CD14-positive monocyte (primary cell): ENCODE results near the gene RTL10. TPM values are rescaled to one million over a fixed set of nuclear protein-coding genes. Genes with fewer than 3 reads are reported as not detected.
"Not testable (repeated sequence)": the region's sequence is repeated elsewhere in the genome, so short reads cannot be mapped to it uniquely, and the experiment has no call there.

Experiments
- DNase-seq, 3 donors: peaks; one replicate each; pipeline ENCODE4 v3.0.0-alpha.2; 2011 to 2022
- H2AFZ ChIP-seq: 2 replicates; pipeline ENCODE4 v1.6.0; 2012; ENCODE audit warnings: mild to moderate bottlenecking, low read depth, low read length, inconsistent platforms; ENCODE audit not compliant: insufficient read depth, poor library complexity, severe bottlenecking
- H3K27ac ChIP-seq, 2 donors: 1 replicate in 1 of 2; 2 replicates in 1 of 2; pipeline ENCODE4 v1.5.1; 2012 to 2013; ENCODE audit warnings: low read length in 2 of 2, control low read depth in 1 of 2, inconsistent platforms in 1 of 2, low read depth in 1 of 2, mild to moderate bottlenecking in 1 of 2
- H3K27me3 ChIP-seq, 2 donors: one replicate each; pipeline versions ENCODE4 v1.6.0 to v1.6.1; 2011 to 2013; ENCODE audit warnings: low read length in 2 of 2; ENCODE audit not compliant: control insufficient read depth in 2 of 2, insufficient read depth in 2 of 2
- H3K36me3 ChIP-seq, 2 donors: replicated peaks in 1 of 2; 1 replicate in 1 of 2; 2 replicates in 1 of 2; pipeline versions ENCODE4 v1.5.1 to v1.6.1; 2012 to 2013; ENCODE audit warnings: low read length in 2 of 2, control low read depth in 1 of 2, inconsistent platforms in 1 of 2, mild to moderate bottlenecking in 1 of 2; ENCODE audit not compliant: insufficient read depth in 2 of 2, control insufficient read depth in 1 of 2
- H3K4me1 ChIP-seq, 2 donors: 1 replicate in 1 of 2; 2 replicates in 1 of 2; pipeline versions ENCODE4 v1.5.1 to v1.6.1; 2012 to 2013; ENCODE audit warnings: low read length in 2 of 2, control low read depth in 1 of 2, inconsistent platforms in 1 of 2, mild to moderate bottlenecking in 1 of 2, moderate library complexity in 1 of 2; ENCODE audit not compliant: insufficient read depth in 2 of 2, control insufficient read depth in 1 of 2
- H3K4me2 ChIP-seq: replicated peaks from 2 replicates; pipeline ENCODE3; 2012; ENCODE audit warnings: low read length, moderate library complexity, mild to moderate bottlenecking; ENCODE audit not compliant: poor library complexity, severe bottlenecking; ENCODE audit errors: extremely low read depth
- H3K4me3 ChIP-seq, 3 experiments: fragments of 200-600 bp in 1 of 3; sonication (generic) in 1 of 3; replicated peaks in 1 of 3; 1 replicate in 2 of 3; 2 replicates in 1 of 3; pipeline ENCODE4 v1.5.1; 2011 to 2013; ENCODE audit warnings: low read length in 3 of 3, mild to moderate bottlenecking in 3 of 3, control low read depth in 2 of 3, low read depth in 2 of 3, inconsistent platforms in 1 of 3, moderate library complexity in 1 of 3
- H3K79me2 ChIP-seq: 2 replicates; pipeline ENCODE4 v1.6.0; 2012; ENCODE audit warnings: mild to moderate bottlenecking, control low read depth, inconsistent platforms, low read length, moderate library complexity; ENCODE audit not compliant: insufficient read depth
- H3K9ac ChIP-seq: 2 replicates; pipeline ENCODE4 v1.6.0; 2017; ENCODE audit warnings: low read length, mild to moderate bottlenecking; ENCODE audit not compliant: insufficient read depth, poor library complexity, severe bottlenecking
- H3K9me3 ChIP-seq, 2 donors: replicated peaks in 1 of 2; 1 replicate in 1 of 2; 2 replicates in 1 of 2; pipeline versions ENCODE4 v1.5.1 to v1.6.1; 2012 to 2013; ENCODE audit warnings: low read length in 2 of 2, control low read depth in 1 of 2; ENCODE audit not compliant: control insufficient read depth in 1 of 2, insufficient read depth in 1 of 2
- H4K20me1 ChIP-seq: 2 replicates; pipeline ENCODE4 v1.6.0; 2012; ENCODE audit warnings: mild to moderate bottlenecking, low read length, control low read depth, moderate library complexity; ENCODE audit not compliant: insufficient read depth
- H3K27ac Mint-ChIP-seq, 7 donors: one replicate each; pipeline ENCODE4 v1.8.0; 2020; ENCODE audit warnings: mild to moderate bottlenecking in 7 of 7, mixed read lengths in 7 of 7, moderate library complexity in 6 of 7, inconsistent platforms in 2 of 7
- H3K27me3 Mint-ChIP-seq, 3 donors: one replicate each; pipeline ENCODE4 v1.8.0; 2021 to 2022; ENCODE audit warnings: low read depth in 3 of 3, mild to moderate bottlenecking in 3 of 3, mixed read lengths in 3 of 3, moderate library complexity in 3 of 3, inconsistent platforms in 1 of 3
- H3K36me3 Mint-ChIP-seq, 2 donors: one replicate each; pipeline ENCODE4 v1.8.0; 2020; ENCODE audit warnings: mixed read lengths in 2 of 2, inconsistent platforms in 1 of 2, mild to moderate bottlenecking in 1 of 2
- H3K4me1 Mint-ChIP-seq: one replicate; pipeline ENCODE4 v1.8.0; 2020; ENCODE audit warnings: mild to moderate bottlenecking, mixed read lengths
- H3K4me3 Mint-ChIP-seq, 2 donors: one replicate each; pipeline ENCODE4 v1.8.0; 2020; ENCODE audit warnings: mild to moderate bottlenecking in 2 of 2, mixed read lengths in 2 of 2, moderate library complexity in 1 of 2
- H3K9me3 Mint-ChIP-seq, 7 donors: one replicate each; pipeline ENCODE4 v1.8.0; 2020 to 2022; ENCODE audit warnings: mixed read lengths in 7 of 7, mild to moderate bottlenecking in 6 of 7, moderate library complexity in 6 of 7, inconsistent platforms in 2 of 7
- WGBS: methylation state at CpG from one replicate; pipeline ENCODE4 v1.1.5; 2013; ENCODE audit warnings: missing lambda C conversion rate; ENCODE audit not compliant: insufficient coverage; 5-methylcytosine and 5-hydroxymethylcytosine counted together
- intact Hi-C, 2 donors: fragments of 100-400 bp; cut with micrococcal nuclease; formaldehyde crosslinking; loops; one replicate each; pipeline versions ENCODE4 v1.15.0 to v1.15.1; 2023
- polyA plus RNA-seq, 3 donors: library from polyadenylated mRNA; depleted of rRNA in 1 of 3; unstranded in 2 of 3; stranded (reverse) in 1 of 3; fragments of 300-500 nt in 2 of 3; fragments of >200 nt in 1 of 3; fragmentation: Illumina TruSeq in 2 of 3; gene quantifications; 1 replicate in 2 of 3; 2 replicates in 1 of 3; pipeline ENCODE4 v1.2.3, GENCODE V29; 2012 to 2021
- TF ChIP-seq, protein P1 (sequence below): fragments of 200-600 bp; IDR thresholded peaks from one replicate; pipeline ENCODE4 v1.8.0; 2022; ENCODE audit warnings: antibody characterized with exemption, mild to moderate bottlenecking

RTL10 gene
- polyA plus RNA-seq, 3 donors = 1.4 to 6.5 (median 1.5) TPM

DNA sequence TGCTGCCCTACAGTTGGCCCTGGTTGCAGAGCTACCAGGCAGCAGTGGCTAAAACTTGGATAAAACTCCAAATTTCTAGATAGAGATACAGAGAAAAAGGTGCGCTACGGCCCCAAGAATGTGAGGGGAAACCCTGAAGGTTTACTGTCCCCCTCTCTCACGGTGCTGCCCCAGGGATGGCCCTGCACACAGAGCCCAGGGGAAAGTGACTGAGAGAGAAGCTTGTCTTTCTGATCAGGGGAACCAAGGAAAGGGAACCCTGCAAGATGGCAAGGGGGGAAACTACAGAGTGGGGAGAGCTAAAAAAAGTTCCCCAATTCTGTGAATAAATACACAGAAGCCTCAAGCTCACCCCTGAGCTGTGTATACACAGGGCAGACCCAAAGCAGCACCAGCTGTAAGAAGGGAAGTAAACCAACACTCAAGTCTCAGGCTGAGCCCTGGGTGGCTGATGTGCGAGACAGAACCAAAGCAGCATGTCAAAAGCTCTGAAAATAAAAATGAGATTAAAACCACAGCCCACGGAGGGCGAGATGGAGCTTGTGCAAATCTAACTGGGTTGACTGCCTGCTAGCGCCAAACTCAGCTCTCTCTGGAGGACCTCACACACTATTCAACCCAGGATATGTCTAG lies 22.1 kb downstream of the RTL10 start:
- Histone ChIP-seq H2AFZ (no peak overlapping the region), H4K20me1 (no peaks in the 10 kb centered on the region), H3K9me3 (no peaks in the 10 kb centered on the region), H3K27me3 (no peaks in the 10 kb centered on the region), H3K4me1 (no peaks in the 10 kb centered on the region), H3K36me3 (no peaks in the 10 kb centered on the region), H3K9ac (no peak overlapping the region), H3K27ac (no peak overlapping the region), H3K4me2 (no peak overlapping the region), H3K79me2 (no peaks in the 10 kb centered on the region), H3K4me3 (no peak overlapping the region)
- no peak overlapping the region for H3K4me3 Mint-ChIP-seq
- peaks cover 0 to 3% (median 0%) of the 10 kb centered on the region in 3 donors for H3K27me3 Mint-ChIP-seq
- no peaks in the 10 kb centered on the region for H3K36me3 Mint-ChIP-seq
- TF ChIP-seq, protein P1, sequence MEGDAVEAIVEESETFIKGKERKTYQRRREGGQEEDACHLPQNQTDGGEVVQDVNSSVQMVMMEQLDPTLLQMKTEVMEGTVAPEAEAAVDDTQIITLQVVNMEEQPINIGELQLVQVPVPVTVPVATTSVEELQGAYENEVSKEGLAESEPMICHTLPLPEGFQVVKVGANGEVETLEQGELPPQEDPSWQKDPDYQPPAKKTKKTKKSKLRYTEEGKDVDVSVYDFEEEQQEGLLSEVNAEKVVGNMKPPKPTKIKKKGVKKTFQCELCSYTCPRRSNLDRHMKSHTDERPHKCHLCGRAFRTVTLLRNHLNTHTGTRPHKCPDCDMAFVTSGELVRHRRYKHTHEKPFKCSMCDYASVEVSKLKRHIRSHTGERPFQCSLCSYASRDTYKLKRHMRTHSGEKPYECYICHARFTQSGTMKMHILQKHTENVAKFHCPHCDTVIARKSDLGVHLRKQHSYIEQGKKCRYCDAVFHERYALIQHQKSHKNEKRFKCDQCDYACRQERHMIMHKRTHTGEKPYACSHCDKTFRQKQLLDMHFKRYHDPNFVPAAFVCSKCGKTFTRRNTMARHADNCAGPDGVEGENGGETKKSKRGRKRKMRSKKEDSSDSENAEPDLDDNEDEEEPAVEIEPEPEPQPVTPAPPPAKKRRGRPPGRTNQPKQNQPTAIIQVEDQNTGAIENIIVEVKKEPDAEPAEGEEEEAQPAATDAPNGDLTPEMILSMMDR = no peak
- peaks cover 0 to 2% (median 0%) of the 10 kb centered on the region in 7 donors for H3K9me3 Mint-ChIP-seq
- peaks cover 1% of the 10 kb centered on the region for H3K4me1 Mint-ChIP-seq
- WGBS = 72% methylated on average over 6 of the region's 7 CpGs
- H3K27ac Mint-ChIP-seq = no peak overlapping the region
- DNase-seq = no peak
- intact Hi-C loops = no loop called here

DNA sequence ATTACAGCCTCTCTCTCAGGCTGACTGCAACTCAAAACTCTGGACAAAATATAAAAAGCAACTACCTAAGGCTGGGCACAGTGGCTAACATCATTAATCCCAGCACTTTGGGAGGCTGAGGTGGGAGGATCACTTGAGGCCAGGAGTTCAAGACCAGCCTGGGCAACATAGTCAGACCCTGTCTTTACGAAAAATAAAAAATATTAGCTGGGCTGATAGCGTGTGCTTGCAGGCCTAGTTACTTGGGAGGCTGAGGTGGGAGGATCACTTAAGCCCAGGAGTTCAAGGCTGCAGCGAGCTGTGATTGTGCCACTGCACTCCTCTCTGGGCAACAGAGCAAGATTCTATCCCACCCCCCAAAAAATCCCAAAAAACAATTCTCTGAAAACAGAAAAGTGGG lies 22.7 kb downstream of the RTL10 start:
- H3K9me3 ChIP-seq, H3K27ac ChIP-seq, H3K79me2 ChIP-seq, H3K4me1 Mint-ChIP-seq, H3K9ac ChIP-seq, H3K27me3 ChIP-seq, H3K27ac Mint-ChIP-seq, H3K4me3 Mint-ChIP-seq, H3K36me3 ChIP-seq, H3K9me3 Mint-ChIP-seq, intact Hi-C loops, H4K20me1 ChIP-seq, DNase-seq, H3K36me3 Mint-ChIP-seq, H2AFZ ChIP-seq, H3K4me3 ChIP-seq, H3K4me1 ChIP-seq, H3K27me3 Mint-ChIP-seq, H3K4me2 ChIP-seq: not testable (repeated sequence)
- no CpG with 5 or more reads among the region's 3 CpGs for WGBS
